Stimulated activated CD8-positive, alpha-beta memory T cell treated with anti-CD3 and anti-CD28 coated beads, Interleukin-7, amount 100 ng/mL, for 24 hours (primary cell): ENCODE data around the gene ADAMTS18.

Experiments used
- DNase-seq: peaks from one replicate; pipeline ENCODE4 v3.0.0-alpha.2; 2020; ENCODE audit warnings: low read depth

The ADAMTS18 gene

DNA sequence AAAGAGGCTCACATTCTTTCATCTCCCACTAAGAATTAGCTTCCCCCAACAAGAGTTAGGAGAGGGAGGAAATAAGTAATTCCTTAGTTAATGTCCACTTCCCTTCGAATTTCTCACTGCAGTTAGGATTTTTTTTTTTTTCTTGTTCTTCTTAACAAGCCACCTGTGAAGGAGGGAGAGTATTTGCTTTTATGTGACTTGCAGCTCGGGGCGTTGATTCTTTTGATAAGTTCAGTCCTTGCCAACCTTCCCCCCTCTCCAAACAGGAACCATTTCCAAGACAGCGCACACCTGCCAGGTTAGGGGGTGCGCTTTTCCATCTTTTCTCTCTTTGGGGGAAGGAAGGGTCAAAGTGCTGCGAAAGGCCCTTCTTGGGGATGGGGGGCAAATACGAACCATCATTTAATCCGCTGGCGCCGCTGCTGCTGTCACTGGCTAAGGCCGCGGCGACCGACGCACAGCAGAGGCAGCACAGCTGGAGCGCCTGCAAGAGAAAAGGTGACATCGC is 758 bp downstream of the ADAMTS18 start:
- no peak for DNase-seq

DNA sequence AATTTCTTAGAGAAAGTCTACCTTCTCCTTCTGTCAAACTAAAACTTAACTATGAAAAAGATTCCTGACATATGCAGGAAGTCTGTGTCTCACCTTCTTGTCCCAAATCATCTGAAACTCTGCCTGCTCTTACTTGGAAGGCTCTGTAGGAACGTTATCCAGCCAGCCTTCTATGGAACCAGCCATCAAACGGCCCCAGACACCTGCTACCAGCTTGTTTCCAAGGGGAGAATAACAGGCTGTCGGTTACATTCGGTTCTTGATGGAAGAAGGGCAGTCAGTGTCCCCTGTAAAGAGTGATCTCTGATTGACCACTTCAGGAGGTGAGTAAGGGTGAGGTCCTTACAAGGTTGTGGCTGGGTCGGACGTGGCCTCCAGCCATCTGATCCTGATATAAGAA is 1.7 kb downstream of the ADAMTS18 start:
- DNase-seq, result no peak

DNA sequence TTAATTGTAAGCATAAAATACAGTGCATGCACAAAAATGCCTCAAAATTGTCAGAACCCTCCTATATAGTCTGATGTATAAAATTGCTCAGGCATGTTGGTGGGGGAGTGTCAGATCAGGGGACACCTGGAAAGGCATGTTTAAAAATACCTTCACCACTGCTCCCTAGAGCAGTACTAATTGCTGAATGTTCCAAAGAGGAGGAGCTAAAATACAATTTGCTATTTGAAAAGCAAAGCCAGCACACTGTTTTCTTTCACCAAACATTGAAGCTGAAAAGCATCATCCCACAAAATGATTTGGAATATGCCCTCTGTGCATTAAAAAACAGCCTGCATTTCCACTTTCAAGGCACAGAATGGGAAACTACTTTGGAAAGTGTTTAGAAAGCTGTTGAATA is 2.6 kb downstream of the ADAMTS18 start:
- DNase-seq, result no peak

DNA sequence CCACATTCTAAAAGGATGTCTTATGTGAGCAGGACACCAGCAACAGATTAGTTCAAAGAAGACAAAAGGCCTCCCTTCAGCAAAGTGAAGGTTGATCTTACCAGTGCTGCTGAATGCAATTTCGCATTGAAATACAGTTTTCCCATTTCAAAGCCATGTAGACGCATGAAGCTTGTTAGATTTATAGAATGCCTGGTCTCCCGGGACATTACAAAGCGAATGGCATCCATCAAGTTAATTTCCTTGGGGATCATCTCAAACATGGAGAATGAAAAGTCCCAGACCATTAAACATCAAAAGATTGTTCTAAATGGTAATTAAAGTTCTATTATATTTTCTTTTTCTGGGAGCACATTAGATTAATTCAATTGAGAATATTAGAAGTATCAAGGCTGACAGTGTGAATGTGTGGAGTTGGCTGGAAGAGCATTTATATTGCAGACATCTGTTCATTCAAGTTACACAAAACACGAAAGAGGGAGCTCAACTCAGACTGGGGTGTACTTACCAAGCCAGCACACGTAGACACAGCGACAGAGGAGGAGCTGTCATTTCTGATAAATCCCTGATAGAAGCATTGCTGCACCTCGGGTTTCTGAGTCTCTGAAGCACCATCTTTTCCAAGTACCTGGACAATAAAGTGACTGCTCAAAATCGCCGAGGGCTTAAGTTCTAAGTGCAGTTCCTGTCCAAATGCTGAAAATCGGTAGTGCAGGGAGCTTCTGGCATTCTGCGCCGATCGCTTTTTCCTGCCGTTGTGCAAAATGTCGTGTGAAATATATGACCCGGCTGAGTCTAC is 3.8 kb downstream of the ADAMTS18 start:
- DNase-seq, result no peak

DNA sequence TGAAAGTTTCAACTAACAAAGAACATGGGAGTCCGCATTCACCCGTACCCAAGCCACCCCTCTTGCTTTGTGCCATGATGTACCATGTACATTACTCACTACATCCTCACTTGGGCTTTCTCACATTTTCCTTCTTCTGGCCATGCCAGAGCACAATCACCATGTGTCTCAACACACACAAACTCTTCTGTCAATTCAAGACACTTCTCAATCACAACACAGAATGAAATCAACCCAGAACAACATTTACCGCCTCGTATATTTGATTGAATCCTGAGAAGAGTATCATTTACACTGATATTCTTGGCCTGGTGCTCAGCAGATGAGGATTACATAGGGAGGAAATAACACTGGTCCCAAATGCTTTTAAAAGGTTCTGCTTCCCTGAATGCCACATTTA is 4.5 kb downstream of the ADAMTS18 start:
- DNase-seq, result no peak

DNA sequence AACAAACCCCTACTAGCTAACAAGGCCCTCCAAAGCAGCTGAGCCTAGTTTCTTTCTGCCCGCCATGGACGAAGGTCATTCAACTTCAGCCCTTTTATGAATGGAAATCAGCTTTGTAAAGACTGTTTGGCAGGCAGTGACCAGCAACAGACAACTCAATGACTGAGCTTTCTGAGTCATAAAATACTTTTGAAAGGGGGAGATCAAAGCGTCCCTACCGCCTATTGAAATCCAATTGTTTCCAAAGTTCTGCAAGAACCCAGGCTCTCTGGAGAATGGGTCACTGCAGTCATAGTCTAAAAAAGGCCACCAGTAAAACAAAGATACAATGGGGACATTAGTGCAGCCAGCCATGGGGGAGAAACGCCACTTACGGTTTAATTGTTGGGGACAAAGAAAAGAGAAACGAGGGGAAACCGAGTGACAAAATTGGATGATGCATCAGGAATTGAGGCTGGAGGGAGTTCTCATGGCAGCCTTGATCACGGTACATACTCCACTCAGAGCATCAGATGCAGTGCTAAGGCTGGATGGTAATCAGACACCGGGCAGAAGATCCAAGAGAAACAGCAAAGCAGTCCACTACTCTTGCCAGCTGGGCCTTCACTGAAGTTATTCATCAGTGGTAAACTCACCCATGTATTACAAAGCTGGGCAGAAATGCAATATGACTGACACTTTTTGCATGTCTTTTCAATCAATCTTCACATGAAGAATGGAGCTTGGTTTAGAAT is 9.8 kb downstream of the ADAMTS18 start:
- no peak for DNase-seq

DNA sequence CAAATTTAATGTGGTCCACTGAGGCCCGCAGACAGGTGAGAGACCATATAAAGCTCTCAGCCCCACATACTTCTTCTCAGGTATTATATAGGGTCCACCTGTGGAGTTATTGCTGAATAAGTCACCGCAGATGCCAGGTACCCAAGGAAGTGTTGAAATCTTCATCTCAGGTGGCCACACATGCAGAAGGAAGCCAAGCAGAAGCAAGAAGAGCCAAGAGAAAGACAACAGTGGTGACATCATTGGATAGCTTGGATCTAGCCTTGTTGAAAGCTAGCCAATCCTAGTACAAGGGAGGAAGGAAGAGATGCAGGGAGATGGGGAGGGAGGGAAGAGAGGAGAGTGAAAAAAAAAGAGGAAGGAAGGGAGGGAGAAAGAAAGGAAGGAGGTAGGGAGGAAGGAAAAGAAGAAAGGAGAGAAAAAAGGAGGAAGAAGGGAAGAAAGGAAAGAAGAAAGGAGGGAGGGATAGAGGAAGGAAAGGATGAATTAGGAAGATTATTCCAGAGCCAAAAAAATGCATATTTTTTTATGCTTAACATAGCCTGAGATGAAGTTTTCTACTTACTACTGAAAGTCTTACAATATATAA is 12.5 kb downstream of the ADAMTS18 start:
- DNase-seq, result no peak

DNA sequence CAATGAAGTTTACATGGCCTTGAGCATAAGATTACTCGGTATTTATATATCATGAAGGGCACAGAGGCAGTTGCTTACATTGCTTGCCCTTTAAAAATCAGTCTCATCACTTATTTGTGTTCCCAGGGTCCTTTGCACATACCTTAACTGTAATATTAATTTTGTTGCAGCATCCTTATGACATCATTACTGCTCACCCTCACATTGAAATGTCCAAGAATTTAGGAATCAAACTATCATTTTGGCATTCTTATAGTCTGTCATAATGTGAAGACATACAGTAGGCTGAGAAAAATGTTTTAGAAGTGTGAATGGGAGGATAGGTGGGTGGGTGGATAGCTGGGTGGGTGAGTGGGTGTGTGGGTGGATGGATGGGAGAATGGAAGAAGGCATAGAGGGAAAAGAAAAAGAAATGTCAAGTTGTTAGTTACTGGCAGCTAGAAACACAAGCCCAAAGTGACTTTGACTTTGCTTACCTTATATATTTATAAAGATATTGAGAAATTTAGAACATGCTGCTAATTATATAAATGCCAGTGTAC is 17.8 kb downstream of the ADAMTS18 start:
- DNase-seq, result no peak

DNA sequence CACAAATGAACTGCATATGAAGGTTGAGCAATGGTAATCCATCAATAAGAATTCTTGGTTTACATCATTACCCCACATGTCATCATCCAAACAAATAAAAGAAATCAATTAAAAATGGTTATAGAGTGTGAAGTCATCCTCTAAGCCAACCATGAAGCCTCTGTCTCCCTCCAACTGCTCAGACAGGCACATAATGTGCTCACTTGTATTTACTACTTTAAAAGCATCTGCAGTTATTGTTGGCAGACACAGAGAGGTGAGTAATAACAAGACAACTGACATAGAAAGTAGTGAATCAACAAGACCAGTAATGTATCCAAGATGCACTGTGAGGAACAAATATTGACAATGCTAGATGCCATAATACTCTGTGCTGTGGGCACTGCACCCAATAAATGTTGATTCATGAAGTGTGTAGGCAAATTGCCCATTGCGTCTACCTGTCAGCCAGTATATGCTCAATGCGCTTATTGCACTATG is 20.0 kb downstream of the ADAMTS18 start:
- no peak for DNase-seq

DNA sequence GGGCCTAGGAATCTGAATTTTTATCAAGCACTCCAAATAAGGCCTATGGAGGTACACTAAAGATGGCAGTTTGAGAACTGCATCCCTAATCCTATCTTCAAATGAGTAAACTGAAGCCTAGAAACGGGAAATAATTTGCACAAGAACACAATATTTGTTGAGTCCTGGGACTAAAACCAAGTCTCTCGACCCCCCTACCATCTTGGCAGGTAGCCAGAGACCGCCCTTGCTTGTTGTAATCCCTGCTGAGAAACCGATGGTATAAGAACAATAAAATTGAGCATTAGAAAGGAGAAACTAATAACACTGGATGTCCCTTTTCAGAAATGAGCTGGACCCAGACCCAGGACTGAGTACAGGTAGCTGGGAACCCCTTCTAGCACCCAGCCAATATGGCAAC is 24.4 kb downstream of the ADAMTS18 start:
- DNase-seq, result no peak

DNA sequence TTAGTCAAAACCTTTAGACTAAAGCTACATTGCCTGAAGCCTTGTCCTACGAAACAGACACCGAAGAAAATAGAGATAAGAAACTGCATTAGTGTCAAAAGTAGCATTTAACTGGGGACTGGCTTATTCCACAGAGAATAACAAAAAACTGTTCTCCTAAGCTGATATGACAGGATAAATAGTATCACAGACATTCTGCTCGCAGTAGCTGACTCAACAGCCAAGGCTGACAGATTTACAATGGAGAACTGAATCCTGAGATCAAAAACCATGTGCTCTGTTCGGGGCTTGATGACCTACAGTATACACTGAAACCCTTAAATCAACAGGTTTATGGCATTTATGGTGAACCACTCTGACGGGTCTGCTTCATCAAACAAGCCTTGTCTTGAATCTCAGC is 25.5 kb downstream of the ADAMTS18 start:
- DNase-seq, result no peak

DNA sequence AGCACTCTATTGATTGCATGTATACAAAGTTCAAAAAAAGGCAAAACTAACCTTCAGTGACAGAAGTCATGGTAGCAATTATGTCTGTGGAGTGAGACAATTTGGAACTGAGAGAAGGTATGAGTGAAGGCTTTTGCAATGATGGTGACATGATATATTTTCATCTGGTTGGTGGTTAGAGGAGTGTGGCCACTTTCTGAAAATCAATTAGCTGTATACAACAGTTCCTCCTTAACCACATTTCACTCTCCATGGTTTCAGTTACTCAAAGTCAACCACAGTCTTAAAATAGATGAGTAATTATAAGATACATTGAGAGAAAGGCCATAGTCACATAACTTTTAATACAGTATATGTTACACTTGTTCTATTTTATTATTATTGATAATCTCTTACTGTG is 26.2 kb downstream of the ADAMTS18 start:
- DNase-seq, result no peak

DNA sequence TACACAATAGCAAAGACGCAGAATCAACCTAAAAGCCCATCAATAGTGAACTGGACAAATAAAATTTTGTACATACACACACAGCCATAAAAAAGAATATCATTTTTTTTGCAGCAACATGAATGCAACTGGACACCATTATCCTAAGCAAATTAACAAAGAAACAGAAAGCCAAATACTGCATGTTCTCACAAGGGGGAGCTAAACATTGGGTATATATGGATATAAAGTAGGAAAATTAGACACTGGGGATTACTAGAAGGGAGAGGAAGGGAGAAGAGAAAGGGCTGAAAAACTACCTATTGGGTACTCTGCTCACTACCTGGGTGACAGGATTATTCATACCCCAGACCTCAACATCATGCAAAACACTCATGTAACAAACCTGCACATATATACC is 28.2 kb downstream of the ADAMTS18 start:
- DNase-seq, result no peak

DNA sequence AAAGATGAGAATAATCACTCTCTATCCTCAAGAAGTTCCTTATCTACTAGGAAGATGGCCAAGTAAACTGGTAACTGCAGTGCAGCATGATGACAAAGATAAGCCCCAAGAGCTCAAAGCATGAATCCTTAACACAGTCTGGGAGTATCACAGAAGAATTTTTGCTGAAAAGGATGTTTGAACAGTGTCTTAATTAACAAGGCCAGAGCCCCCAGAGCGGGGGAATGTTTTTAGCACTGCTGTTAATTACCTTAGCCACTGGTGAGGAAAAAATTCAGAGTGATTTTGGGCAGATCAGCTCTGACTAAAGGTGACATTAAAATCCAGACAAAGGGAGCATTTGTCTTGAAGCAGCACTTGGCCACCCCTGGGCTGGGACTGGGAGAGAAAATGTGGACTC is 30.1 kb downstream of the ADAMTS18 start:
- DNase-seq, result no peak

DNA sequence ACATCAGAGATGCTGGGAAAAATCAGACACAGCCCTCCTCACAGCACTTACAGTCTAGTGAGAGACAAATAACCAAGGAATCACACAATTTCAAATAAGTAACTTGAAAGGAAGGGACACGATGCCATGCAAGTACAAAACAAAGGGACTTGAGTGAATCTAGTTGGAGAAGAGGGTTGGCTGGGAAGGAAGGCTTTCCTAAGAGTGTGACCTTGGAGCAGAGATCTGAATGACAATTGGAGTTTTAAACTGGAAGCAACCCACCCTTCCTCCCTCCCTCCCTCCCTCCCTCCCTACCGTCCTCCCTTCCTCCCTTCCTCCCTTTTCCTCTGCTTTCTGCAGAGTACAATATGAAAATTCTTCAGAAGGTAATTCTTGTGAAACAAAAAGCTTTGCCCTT is 31.1 kb downstream of the ADAMTS18 start:
- DNase-seq, result no peak

DNA sequence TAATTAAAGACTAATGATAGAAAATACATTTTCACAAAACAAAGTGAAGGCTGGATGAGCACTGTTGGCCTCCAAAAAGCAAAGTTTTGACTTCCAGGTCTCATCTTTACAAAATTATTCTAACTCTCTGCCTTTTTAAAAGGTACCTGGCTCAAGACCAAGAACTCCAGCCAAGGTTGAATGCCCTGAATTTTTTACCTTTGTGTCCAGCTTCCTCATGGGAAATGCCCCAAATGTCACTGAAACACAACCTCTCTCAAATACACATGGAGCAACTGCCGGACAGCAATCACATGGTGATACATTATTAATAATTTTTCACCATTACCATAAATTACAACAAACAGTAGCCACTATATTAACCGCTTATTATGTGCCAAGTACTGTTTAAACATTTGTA is 32.2 kb downstream of the ADAMTS18 start:
- no peak for DNase-seq

DNA sequence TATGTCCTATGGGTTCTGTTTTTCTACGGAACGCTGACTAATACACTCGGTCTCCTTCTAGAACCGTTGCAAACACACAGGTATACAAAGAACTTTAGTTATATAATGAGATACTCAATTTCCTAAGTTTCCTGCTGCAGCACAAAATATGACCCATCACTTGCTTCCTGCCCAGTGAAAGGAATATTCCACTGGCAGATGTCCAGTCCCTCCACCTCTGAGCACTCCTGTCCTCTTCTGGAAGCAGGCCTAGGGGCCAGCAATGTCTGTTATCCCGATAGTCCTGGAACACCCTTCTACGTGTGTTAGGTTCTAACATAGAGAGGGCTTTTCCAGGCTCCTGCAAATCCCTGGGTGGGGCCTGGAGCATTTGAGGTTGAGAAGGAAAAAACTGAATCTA is 32.7 kb downstream of the ADAMTS18 start:
- no peak for DNase-seq

DNA sequence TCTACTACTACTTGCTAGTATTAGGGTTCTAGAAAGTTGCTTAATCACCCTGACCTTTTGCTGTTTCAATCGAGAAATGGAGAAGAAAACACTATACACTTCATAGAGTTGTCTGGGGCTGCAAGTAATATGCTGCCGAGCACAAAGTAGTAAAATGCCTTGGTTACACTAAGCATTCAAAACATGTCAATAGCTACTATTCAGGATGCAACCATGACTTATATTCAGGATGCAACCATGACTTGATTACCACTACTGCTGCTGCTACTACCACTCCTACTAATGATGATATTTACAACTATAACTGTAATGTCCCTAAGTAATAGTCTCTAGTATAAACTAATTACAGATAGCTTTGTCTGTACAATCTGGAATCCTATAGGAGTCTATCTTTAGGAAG is 35.3 kb downstream of the ADAMTS18 start:
- no peak for DNase-seq

DNA sequence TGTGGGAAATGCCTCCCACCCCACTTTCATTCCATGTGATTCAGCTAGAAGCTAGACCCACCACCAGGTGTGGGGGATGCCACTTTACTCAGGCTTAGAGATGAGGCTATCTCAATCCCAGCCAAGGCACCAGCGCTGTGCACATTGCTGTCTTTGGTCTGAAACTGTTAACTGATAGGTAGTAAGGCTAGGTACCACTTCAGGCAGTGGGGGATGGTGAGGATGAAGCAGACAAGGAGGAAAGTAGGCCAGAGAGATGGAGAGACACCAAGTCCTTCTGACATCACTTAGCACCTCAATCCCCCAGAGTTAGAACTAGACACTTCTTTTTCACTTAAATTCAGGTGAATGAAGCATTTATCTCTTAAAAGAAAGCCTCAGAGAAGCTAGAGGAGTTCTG is 35.8 kb downstream of the ADAMTS18 start:
- DNase-seq, result no peak

DNA sequence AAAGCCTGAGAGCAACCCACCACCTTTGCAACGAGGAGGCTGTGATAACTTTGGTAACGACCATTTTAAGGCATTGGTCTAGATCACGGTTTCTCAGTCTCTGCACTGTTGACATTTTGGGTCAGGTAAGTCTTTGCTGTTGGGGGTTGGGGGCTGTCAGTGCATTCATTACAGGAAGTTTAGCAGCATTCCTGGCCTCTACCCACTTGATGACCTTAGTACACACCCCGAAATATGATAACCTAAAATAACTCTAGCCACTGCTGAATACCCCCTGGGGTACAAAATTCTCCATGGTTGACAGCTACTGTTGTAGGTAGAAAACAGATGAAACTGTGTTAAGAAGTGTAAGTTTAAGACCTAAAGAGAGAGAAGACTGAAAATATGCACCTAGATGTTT is 36.3 kb downstream of the ADAMTS18 start:
- DNase-seq, result no peak

DNA sequence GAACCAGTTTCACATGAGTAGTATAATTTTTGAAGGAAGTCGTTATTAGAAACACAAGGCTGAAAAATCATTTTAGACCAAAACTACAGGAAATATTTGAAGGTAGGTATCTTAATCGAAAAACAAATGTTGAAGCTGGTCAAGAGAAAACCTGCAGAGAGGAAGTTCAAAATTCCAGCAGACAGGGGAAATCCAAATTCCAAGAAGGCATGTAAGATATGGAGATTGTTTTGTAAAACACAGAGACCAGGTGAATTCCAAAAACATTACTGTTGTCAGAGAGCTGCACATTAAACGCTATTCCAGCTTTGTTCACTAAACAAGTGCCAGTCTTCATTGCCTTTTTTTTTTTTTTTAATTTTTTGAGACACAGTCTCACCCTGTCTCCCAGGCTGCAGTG is 38.4 kb downstream of the ADAMTS18 start:
- DNase-seq, result no peak

DNA sequence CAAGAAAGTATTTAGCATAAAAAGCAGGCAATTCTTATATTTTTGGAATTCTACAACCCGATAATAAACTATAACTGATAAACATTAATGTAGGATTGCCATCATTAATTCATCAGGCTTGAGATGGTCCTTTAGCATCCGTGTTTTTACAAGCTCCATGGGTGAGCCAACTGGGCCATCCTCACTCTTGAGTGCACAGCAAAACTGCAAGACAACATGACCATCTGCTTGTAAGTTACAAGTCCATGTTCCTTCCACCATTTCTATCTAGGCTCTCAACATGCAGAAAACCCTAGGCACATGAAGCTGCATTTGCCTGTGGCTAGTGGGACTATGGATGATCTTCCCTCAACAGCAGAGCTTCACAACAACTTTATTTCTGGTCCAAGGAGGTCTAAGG is 40.1 kb downstream of the ADAMTS18 start:
- DNase-seq, result no peak

DNA sequence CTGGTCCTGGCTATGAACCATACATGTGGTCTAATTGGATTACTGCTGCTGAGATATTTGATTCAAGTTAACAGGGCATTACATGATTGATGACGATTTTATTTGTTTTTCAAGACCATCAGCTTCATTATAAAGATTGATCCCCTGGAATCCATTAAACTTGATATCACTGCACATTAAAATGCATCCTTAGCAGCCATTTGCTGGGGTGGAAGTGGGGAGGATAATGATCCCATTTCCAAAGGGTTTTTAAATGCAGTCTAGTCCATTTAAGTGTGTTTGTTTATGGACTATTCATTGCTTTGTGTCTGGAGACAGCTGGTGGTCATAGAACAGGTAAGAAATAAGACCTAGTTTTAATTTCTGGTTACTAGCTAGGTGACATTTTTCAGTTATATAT is 40.9 kb downstream of the ADAMTS18 start:
- DNase-seq, result no peak
